GM21526 (cell line): ENCODE results near the gene CACHD1.
A peak's percentile ranks its signal among the peaks of the same experiment; 100 is the strongest.
"Not testable (repeated sequence)": the region's sequence is repeated elsewhere in the genome, so short reads cannot be mapped to it uniquely, and the experiment has no call there.

Source experiments
- ATAC-seq: cut with Tn5 transposase; IDR thresholded peaks from one replicate; pipeline ENCODE4 v1.9.1; 2021; ENCODE audit warnings: moderate library complexity; ENCODE audit not compliant: unreplicated experiment, low FRiP score

Gene CACHD1

DNA sequence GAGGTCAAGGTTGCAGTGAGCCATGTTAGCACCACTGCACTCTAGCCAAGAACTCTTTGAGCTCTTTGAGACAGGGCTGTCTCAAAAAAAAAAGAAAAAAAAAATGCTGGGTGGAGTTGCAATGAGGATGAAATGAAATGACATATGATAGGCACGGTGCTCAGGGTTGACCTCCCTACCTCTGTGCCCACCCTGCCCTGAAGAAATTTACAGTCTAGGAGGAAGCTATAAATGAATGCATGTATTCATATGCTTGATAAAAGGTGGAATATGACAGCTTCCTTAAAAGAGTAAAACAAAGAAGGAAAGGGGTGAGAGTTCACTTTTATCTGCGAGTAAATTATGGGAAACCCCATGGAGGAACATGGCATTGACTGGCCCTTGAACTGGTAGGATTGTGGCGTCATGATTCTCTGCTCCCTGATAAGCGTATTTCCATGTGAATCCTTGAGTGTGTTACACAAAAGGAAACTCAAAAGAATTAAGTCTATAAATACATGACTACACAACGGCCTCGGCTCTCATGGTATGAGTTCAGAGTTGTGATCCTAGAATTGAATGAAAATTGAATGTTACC lies 215.9 kb downstream of the CACHD1 start:
- ATAC-seq = no peak

DNA sequence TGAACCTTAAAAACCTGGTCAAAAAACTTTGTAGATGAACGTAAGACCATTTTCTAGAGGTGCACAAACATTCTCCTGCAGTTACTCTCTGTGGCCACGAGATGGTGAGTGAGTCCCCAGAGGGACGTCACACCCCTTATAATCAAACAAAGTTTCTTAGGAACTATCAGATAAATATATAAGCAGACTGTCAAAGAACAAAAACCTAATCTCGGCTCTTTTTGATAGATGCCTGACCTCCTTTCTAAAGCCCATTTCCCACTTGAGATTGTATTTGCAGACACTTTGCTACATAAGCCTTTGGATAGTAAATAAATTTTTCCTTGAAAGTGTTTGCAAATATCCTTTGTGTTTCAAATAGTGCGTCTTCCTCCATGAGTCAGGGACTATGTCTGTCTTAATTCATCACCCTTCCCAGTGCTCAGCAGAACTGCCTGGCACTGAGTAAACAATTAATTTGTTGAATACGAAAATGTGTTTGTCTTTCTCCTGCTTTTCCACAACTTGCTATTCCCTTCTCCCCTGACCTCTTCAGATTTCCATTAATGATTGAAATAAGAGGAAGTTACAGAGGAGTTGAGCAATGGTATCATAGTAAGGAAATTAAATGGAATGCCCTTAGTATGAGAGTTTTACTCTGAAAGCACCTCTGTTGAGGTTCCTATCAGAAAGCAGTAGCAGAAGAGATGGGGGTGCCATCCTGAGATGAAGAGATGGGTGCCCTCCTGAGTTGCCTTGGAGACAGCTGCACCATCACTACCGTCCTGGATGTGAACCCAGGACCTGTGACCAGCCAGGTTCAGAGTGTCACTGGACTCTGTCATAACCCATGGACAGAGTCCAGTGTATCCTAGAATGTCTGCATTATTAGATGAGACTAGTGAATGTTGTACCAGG lies 217.1 kb downstream of the CACHD1 start:
- ATAC-seq = peak; percentile 78

GRCh38 chr1:64687725-64688327 lies 217.9 kb downstream of the CACHD1 start:
- ATAC-seq = no peak

GRCh38 chr1:64691626-64692025 lies 221.7 kb downstream of the CACHD1 start:
- ATAC-seq = no peak

GRCh38 chr1:64692911-64693310 lies 223.0 kb downstream of the CACHD1 start:
- ATAC-seq = no peak

DNA sequence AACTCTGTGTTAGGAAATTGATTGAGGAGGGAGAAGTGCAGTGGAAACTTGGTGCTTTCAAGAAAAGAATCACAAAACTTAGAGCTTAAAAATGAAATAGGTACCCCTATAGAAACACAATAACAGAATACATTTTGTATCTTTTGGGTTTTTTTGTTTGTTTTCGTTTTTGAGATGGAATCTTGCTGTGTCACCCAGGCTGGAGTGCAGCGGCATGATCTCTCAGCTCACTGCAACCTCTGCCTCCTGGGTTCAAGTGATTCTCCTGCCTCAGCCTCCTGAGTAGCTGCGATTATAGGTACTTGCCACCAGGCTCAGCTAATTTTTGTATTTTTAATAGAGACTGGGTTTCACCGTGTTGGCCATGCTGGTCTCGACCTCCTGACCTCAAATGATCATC lies 223.5 kb downstream of the CACHD1 start:
- ATAC-seq = no peak

- no peak for ATAC-seq
Observed at GRCh38 chr1:64696879-64697278, 226.9 kb downstream of the CACHD1 start.

DNA sequence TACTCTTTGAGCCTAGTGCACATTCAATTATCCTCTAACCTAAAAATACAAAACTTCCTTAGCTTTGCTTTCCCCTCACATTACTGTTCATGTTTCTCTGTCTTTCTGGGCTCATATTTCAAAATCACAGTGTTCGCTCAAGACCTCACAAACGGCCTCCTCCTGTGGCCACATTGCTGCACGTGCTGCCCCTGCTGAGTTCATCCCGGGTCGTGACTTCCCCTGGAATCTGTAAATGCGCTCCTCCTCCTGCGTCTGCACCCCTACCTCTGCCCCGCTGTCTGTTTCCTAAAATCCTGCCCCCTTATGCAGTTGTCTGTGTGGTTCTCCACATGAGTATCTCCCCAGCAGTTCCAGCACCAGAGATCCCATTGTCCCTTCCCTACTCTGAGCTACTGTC lies 229.4 kb downstream of the CACHD1 start:
- ATAC-seq = no peak

- ATAC-seq = no peak
Observed at GRCh38 chr1:64701071-64701470, 231.1 kb downstream of the CACHD1 start.

DNA sequence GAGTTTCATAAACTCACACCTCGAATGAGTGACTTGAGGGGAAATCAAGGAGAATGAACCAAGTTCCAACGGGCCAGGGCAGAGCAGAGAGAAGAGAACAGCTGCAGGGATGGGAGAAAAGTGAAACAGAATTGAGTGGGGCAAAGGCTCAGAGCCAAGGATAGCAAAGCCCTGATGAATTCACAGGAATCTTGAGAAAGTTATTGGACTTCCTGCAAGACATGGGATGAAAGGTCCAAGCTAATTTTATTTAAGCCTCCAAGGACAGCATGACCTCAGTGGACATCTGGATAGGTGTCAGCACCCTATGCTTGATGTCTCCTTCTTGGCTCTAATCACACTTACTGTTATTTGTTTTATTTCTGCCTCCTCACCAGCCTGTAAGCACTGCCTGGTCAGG lies 232.0 kb downstream of the CACHD1 start:
- ATAC-seq = no peak

DNA sequence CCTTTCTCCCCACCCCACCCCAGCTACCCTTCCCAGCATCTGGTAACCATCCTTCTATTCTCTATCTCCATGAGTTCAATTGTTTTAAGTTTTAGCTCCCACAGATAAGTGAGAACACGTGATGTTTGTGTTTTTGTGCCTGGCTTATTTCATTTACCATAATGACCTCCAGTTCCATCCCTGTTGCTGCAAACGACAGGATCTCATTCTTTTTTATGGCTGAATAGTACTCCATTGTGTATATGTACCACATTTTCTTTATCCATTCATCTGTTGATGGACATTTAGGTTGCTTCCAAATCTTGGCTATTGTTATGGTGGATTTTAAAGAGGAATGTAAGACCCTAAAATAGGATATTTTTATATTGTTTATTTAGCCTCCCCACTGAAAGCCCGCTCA lies 232.7 kb downstream of the CACHD1 start:
- ATAC-seq = not testable (repeated sequence)

- no peak for ATAC-seq
Observed at GRCh38 chr1:64703600-64703999, 233.7 kb downstream of the CACHD1 start.

DNA sequence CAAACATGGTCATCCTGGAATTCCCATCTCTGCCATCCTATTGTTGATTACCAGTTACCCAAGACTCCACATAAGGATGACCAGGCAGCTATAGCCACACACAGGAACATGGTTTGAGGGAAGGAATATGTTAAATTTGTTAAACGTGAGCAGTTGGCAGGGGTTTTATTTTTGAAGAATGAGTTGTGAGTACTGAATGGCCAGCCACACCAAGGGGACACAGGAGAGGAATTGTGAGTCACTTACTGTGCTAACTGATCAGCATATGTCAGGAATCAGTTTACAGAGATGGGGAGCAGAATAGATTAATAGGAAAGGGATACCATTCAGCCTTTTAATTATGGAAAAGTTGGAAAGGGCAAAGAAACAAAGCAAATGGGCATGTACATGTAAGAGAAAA lies 235.7 kb downstream of the CACHD1 start:
- no peak for ATAC-seq

DNA sequence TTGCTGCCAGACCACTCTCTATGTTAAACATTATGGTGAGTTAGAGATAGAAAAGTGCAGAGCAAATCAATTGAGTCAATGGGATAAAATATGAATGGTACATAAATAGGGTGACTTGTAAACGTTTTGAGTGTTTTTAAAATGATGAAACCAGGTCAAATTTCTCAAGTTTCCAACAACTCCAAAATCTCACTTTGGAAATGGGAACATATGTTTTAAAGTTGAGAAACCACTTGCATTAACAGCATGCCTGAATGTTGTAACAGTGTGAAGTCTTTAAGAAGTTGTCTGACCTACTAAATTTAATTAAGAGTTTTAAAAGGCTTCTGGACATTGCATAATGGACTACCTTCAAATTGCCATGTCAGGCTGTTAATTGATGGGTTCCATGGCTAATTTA lies 241.3 kb downstream of the CACHD1 start:
- ATAC-seq = no peak

- ATAC-seq = no peak
Observed at GRCh38 chr1:64712049-64712448, 242.1 kb downstream of the CACHD1 start.

- ATAC-seq = no peak
Observed at GRCh38 chr1:64715186-64715585, 245.3 kb downstream of the CACHD1 start.

- ATAC-seq = no peak
Observed at GRCh38 chr1:64721135-64721534, 251.2 kb downstream of the CACHD1 start.

- ATAC-seq = no peak
Observed at GRCh38 chr1:64721576-64722145, 251.7 kb downstream of the CACHD1 start.

DNA sequence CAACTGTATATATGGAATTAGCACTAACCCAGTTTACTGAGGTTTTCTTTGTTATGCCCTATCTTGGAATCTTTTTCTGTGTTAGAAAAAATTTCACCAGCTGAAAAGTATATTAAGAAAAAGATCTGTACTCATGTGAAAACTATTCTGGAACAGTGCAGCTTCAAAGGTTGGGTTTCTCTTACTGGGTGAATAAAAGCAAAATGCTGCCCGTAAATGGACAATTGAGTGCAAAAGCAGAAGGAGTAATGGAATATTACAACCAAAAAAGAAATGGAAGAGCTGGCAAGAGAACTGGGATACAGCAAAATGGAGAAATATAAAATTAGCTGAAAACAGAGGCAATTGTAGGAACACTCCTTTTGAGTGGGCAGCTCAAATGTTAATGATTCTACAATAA lies 257.9 kb downstream of the CACHD1 start:
- no peak for ATAC-seq

GRCh38 chr1:64733581-64734286 lies 263.8 kb downstream of the CACHD1 start:
- ATAC-seq = no peak

DNA sequence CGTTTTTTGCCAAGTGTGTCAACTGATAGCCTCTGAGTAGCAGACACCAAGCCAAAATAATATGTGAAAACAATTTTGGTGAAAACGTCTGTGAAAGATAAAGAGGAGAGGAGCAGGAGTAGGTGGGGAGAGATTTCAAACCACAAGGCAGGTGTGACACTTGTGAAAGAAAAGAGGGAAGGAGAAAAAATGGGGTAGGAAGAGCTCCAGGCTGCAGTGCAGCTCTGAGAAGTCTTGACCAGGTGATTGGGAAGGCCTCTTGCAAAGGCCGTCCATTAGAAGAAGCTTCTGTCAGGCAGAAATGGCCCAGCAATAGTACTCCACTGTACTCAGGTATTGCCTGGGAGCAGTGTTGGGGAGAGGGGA lies 264.3 kb downstream of the CACHD1 start:
- ATAC-seq = no peak
